ENCODE measurements around the gene OSBPL1A. TPM values are rescaled to one million over a fixed set of nuclear protein-coding genes. Genes with fewer than 3 reads are reported as not detected.

OSBPL1A gene
- total and polyA plus RNA-seq, 9 donors = 43.0 to 68.0 (median 56.7) TPM

GRCh38 chr18:24180048-24180447 is 217.6 kb downstream of the OSBPL1A start:
- no peak overlapping the region for H3K4me3 ChIP-seq (ENCODE audit: low read length)
- H3K27me3 ChIP-seq (ENCODE audit: control insufficient read depth, insufficient read depth, low read length) = no peaks in the 10 kb centered on the region
- H3K9me3 ChIP-seq (replicated peaks; ENCODE audit: control insufficient read depth, low read depth, low read length) = no peaks in the 10 kb centered on the region
- H3K4me1 ChIP-seq (ENCODE audit: control insufficient read depth, insufficient read depth, low read length) = no peaks in the 10 kb centered on the region
- H3K36me3 ChIP-seq (ENCODE audit: control insufficient read depth, insufficient read depth, low read length) = peaks cover 14% of the 10 kb centered on the region
- WGBS (ENCODE audit: insufficient coverage) = no CpG with 5 or more reads among the region's 1 CpG
- DNase-seq = no peak
- H3K27ac ChIP-seq (ENCODE audit: low read length) = no peak overlapping the region

- Histone ChIP-seq H3K36me3 (ENCODE audit: control insufficient read depth, insufficient read depth, low read length) (peaks cover 18% of the 10 kb centered on the region), H3K4me1 (ENCODE audit: control insufficient read depth, insufficient read depth, low read length) (no peaks in the 10 kb centered on the region), H3K27me3 (ENCODE audit: control insufficient read depth, insufficient read depth, low read length) (no peaks in the 10 kb centered on the region), H3K27ac (ENCODE audit: low read length) (no peak overlapping the region), H3K9me3 (replicated peaks; ENCODE audit: control insufficient read depth, low read depth, low read length) (no peaks in the 10 kb centered on the region), H3K4me3 (ENCODE audit: low read length) (no peak overlapping the region)
- WGBS (ENCODE audit: insufficient coverage) = no CpG with 5 or more reads among the region's 5 CpGs
- DNase-seq = no peak
Observed at GRCh38 chr18:24177499-24178133, 220.0 kb downstream of the OSBPL1A start.

GRCh38 chr18:24176727-24177416 is 220.8 kb downstream of the OSBPL1A start:
- Histone ChIP-seq H3K4me1 (ENCODE audit: control insufficient read depth, insufficient read depth, low read length) (no peaks in the 10 kb centered on the region), H3K4me3 (ENCODE audit: low read length) (no peak overlapping the region), H3K9me3 (replicated peaks; ENCODE audit: control insufficient read depth, low read depth, low read length) (no peaks in the 10 kb centered on the region), H3K27ac (ENCODE audit: low read length) (no peak overlapping the region), H3K36me3 (ENCODE audit: control insufficient read depth, insufficient read depth, low read length) (peaks cover 17% of the 10 kb centered on the region), H3K27me3 (ENCODE audit: control insufficient read depth, insufficient read depth, low read length) (no peaks in the 10 kb centered on the region)
- WGBS (ENCODE audit: insufficient coverage) = 83% methylated on average over 1 of the region's 7 CpGs
- DNase-seq = peak; percentile 57

- Histone ChIP-seq H3K27me3 (ENCODE audit: control insufficient read depth, insufficient read depth, low read length) (no peaks in the 10 kb centered on the region), H3K27ac (ENCODE audit: low read length) (no peak overlapping the region), H3K4me1 (ENCODE audit: control insufficient read depth, insufficient read depth, low read length) (no peaks in the 10 kb centered on the region), H3K36me3 (ENCODE audit: control insufficient read depth, insufficient read depth, low read length) (peaks cover 23% of the 10 kb centered on the region), H3K4me3 (ENCODE audit: low read length) (no peak overlapping the region), H3K9me3 (replicated peaks; ENCODE audit: control insufficient read depth, low read depth, low read length) (no peaks in the 10 kb centered on the region)
- no peak for DNase-seq
- WGBS (ENCODE audit: insufficient coverage) = 100% methylated on average over 1 of the region's 3 CpGs
Observed at GRCh38 chr18:24173997-24174396, 223.6 kb downstream of the OSBPL1A start.

GRCh38 chr18:24170360-24170759 is 227.3 kb downstream of the OSBPL1A start:
- no peak for DNase-seq
- H3K4me3 ChIP-seq (ENCODE audit: low read length) = no peak overlapping the region
- no peak overlapping the region for H3K27ac ChIP-seq (ENCODE audit: low read length)
- H3K4me1 ChIP-seq (ENCODE audit: control insufficient read depth, insufficient read depth, low read length) = no peaks in the 10 kb centered on the region
- H3K27me3 ChIP-seq (ENCODE audit: control insufficient read depth, insufficient read depth, low read length) = no peaks in the 10 kb centered on the region
- H3K9me3 ChIP-seq (replicated peaks; ENCODE audit: control insufficient read depth, low read depth, low read length) = no peaks in the 10 kb centered on the region
- H3K36me3 ChIP-seq (ENCODE audit: control insufficient read depth, insufficient read depth, low read length) = peaks cover 41% of the 10 kb centered on the region
- WGBS (ENCODE audit: insufficient coverage) = 88% methylated on average over 5 of the region's 8 CpGs

- Histone ChIP-seq H3K4me3 (ENCODE audit: low read length) (no peak overlapping the region), H3K36me3 (ENCODE audit: control insufficient read depth, insufficient read depth, low read length) (peaks cover 47% of the 10 kb centered on the region), H3K27me3 (ENCODE audit: control insufficient read depth, insufficient read depth, low read length) (no peaks in the 10 kb centered on the region), H3K4me1 (ENCODE audit: control insufficient read depth, insufficient read depth, low read length) (no peaks in the 10 kb centered on the region), H3K27ac (ENCODE audit: low read length) (no peak overlapping the region), H3K9me3 (replicated peaks; ENCODE audit: control insufficient read depth, low read depth, low read length) (no peaks in the 10 kb centered on the region)
- no peak for DNase-seq
- WGBS (ENCODE audit: insufficient coverage) = no CpG with 5 or more reads among the region's 7 CpGs
Observed at GRCh38 chr18:24168496-24168895, 229.1 kb downstream of the OSBPL1A start.

- H3K27ac ChIP-seq (ENCODE audit: low read length) = no peak overlapping the region
- no peaks in the 10 kb centered on the region for H3K9me3 ChIP-seq (replicated peaks; ENCODE audit: control insufficient read depth, low read depth, low read length)
- no peaks in the 10 kb centered on the region for H3K27me3 ChIP-seq (ENCODE audit: control insufficient read depth, insufficient read depth, low read length)
- no peaks in the 10 kb centered on the region for H3K4me1 ChIP-seq (ENCODE audit: control insufficient read depth, insufficient read depth, low read length)
- no peak overlapping the region for H3K4me3 ChIP-seq (ENCODE audit: low read length)
- H3K36me3 ChIP-seq (ENCODE audit: control insufficient read depth, insufficient read depth, low read length) = peaks cover 46% of the 10 kb centered on the region
- DNase-seq = no peak
- WGBS (ENCODE audit: insufficient coverage) = no CpG with 5 or more reads among the region's 2 CpGs
Observed at GRCh38 chr18:24161304-24161703, 236.3 kb downstream of the OSBPL1A start.

- no peak overlapping the region for H3K27ac ChIP-seq (ENCODE audit: low read length)
- H3K9me3 ChIP-seq (replicated peaks; ENCODE audit: control insufficient read depth, low read depth, low read length) = no peaks in the 10 kb centered on the region
- no peaks in the 10 kb centered on the region for H3K4me1 ChIP-seq (ENCODE audit: control insufficient read depth, insufficient read depth, low read length)
- DNase-seq = no peak
- no peak overlapping the region for H3K4me3 ChIP-seq (ENCODE audit: low read length)
- H3K36me3 ChIP-seq (ENCODE audit: control insufficient read depth, insufficient read depth, low read length) = peaks cover 35% of the 10 kb centered on the region
- no CpG with 5 or more reads among the region's 5 CpGs for WGBS (ENCODE audit: insufficient coverage)
- H3K27me3 ChIP-seq (ENCODE audit: control insufficient read depth, insufficient read depth, low read length) = no peaks in the 10 kb centered on the region
Observed at GRCh38 chr18:24160086-24160485, 237.5 kb downstream of the OSBPL1A start.

- Histone ChIP-seq H3K27me3 (ENCODE audit: control insufficient read depth, insufficient read depth, low read length) (no peaks in the 10 kb centered on the region), H3K27ac (ENCODE audit: low read length) (no peak overlapping the region), H3K4me1 (ENCODE audit: control insufficient read depth, insufficient read depth, low read length) (no peaks in the 10 kb centered on the region), H3K36me3 (ENCODE audit: control insufficient read depth, insufficient read depth, low read length) (peaks cover 26% of the 10 kb centered on the region), H3K4me3 (ENCODE audit: low read length) (no peak overlapping the region), H3K9me3 (replicated peaks; ENCODE audit: control insufficient read depth, low read depth, low read length) (no peaks in the 10 kb centered on the region)
- no CpG with 5 or more reads among the region's 3 CpGs for WGBS (ENCODE audit: insufficient coverage)
- DNase-seq = peak; percentile 12
Observed at GRCh38 chr18:24157855-24158254, 239.8 kb downstream of the OSBPL1A start.

- Histone ChIP-seq H3K27ac (ENCODE audit: low read length) (no peak overlapping the region), H3K4me1 (ENCODE audit: control insufficient read depth, insufficient read depth, low read length) (no peaks in the 10 kb centered on the region), H3K27me3 (ENCODE audit: control insufficient read depth, insufficient read depth, low read length) (no peaks in the 10 kb centered on the region), H3K4me3 (ENCODE audit: low read length) (no peak overlapping the region), H3K36me3 (ENCODE audit: control insufficient read depth, insufficient read depth, low read length) (peaks cover 4% of the 10 kb centered on the region), H3K9me3 (replicated peaks; ENCODE audit: control insufficient read depth, low read depth, low read length) (no peaks in the 10 kb centered on the region)
- WGBS (ENCODE audit: insufficient coverage) = 97% methylated on average over 3 of the region's 3 CpGs
- DNase-seq = no peak
Observed at GRCh38 chr18:24153397-24153796, 244.2 kb downstream of the OSBPL1A start.

All from muscle of leg (tissue), 11 donors.